Measurements from ENCODE around the gene CEP126.
"Not testable (repeated sequence)": the region's sequence is repeated elsewhere in the genome, so short reads cannot be mapped to it uniquely, and the experiment has no call there.

Gene CEP126

GRCh38 chr11:101929294-101929915 is 14.6 kb downstream of the CEP126 start:
- no peak for DNase-seq

- DNase-seq, result peak; percentile 40
Measured at GRCh38 chr11:101931692-101932091, 16.9 kb downstream of the CEP126 start.

- DNase-seq, result no peak
Measured at GRCh38 chr11:101940901-101941520, 26.2 kb downstream of the CEP126 start.

GRCh38 chr11:101944923-101945322 is 30.1 kb downstream of the CEP126 start:
- DNase-seq, result peak; percentile 77

GRCh38 chr11:101945448-101945847 is 30.6 kb downstream of the CEP126 start:
- peak; percentile 27 for DNase-seq

- DNase-seq, result no peak
Measured at GRCh38 chr11:101949680-101950220, 34.9 kb downstream of the CEP126 start.

- no peak for DNase-seq
Measured at GRCh38 chr11:101955278-101955677, 40.5 kb downstream of the CEP126 start.

- DNase-seq, result no peak
Measured at GRCh38 chr11:101955701-101956100, 40.9 kb downstream of the CEP126 start.

GRCh38 chr11:101960231-101960630 is 45.4 kb downstream of the CEP126 start:
- no peak for DNase-seq

GRCh38 chr11:101964200-101964599 is 49.4 kb downstream of the CEP126 start:
- not testable (repeated sequence) for DNase-seq

- DNase-seq, result no peak
Measured at GRCh38 chr11:101974255-101974654, 59.4 kb downstream of the CEP126 start.

- DNase-seq, result no peak
Measured at GRCh38 chr11:101974771-101975170, 60.0 kb downstream of the CEP126 start.

GRCh38 chr11:101975734-101976133 is 60.9 kb downstream of the CEP126 start:
- no peak for DNase-seq

- no peak for DNase-seq
Measured at GRCh38 chr11:101987370-101987769, 72.6 kb downstream of the CEP126 start.

- DNase-seq, result no peak
Measured at GRCh38 chr11:101993172-101993571, 78.4 kb downstream of the CEP126 start.

- not testable (repeated sequence) for DNase-seq
Measured at GRCh38 chr11:101994052-101994469, 79.3 kb downstream of the CEP126 start.

GRCh38 chr11:101996111-101996510 is 81.3 kb downstream of the CEP126 start:
- DNase-seq, result no peak

- no peak for DNase-seq
Measured at GRCh38 chr11:102001657-102002338, 87.0 kb downstream of the CEP126 start.

- no peak for DNase-seq
Measured at GRCh38 chr11:102004220-102004619, 89.4 kb downstream of the CEP126 start.

GRCh38 chr11:102005306-102005705 is 90.5 kb downstream of the CEP126 start:
- no peak for DNase-seq

GRCh38 chr11:102006835-102007566 is 92.2 kb downstream of the CEP126 start:
- DNase-seq, result no peak

GRCh38 chr11:102007567-102008437 is 93.0 kb downstream of the CEP126 start:
- no peak for DNase-seq
